Trophoblast cell (in vitro differentiated cells and primary cell): ENCODE data around the gene INAFM2.

Source experiments
- DNase-seq, 2 donors: peaks; one replicate each; pipeline ENCODE4 v3.0.0-alpha.2; 2016
- H2AFZ ChIP-seq: 2 replicates; pipeline ENCODE4 v1.6.1; 2013; ENCODE audit warnings: low read length, moderate library complexity, mild to moderate bottlenecking; ENCODE audit not compliant: insufficient read depth, poor library complexity
- H2AK5ac ChIP-seq: 2 replicates; pipeline ENCODE4 v1.6.1; 2013; ENCODE audit warnings: mild to moderate bottlenecking, low read length
- H2BK120ac ChIP-seq: 2 replicates; pipeline ENCODE4 v1.6.1; 2013; ENCODE audit warnings: low read length, mild to moderate bottlenecking, moderate library complexity; ENCODE audit not compliant: insufficient read depth, poor library complexity
- H2BK12ac ChIP-seq: 2 replicates; pipeline ENCODE4 v1.6.1; 2013; ENCODE audit warnings: mild to moderate bottlenecking, low read length, moderate library complexity
- H2BK5ac ChIP-seq: 2 replicates; pipeline ENCODE4 v1.6.1; 2013; ENCODE audit warnings: low read length, low read depth, moderate library complexity, mild to moderate bottlenecking; ENCODE audit not compliant: poor library complexity
- H3K14ac ChIP-seq: 2 replicates; pipeline ENCODE4 v1.6.1; 2013; ENCODE audit warnings: mild to moderate bottlenecking, low read length
- H3K18ac ChIP-seq: 2 replicates; pipeline ENCODE4 v1.6.1; 2013; ENCODE audit warnings: mild to moderate bottlenecking, low read length
- H3K23ac ChIP-seq: 2 replicates; pipeline ENCODE4 v1.6.1; 2013; ENCODE audit warnings: low read length
- H3K27ac ChIP-seq: 2 replicates; pipeline ENCODE4 v1.5.1; 2013; ENCODE audit warnings: low read depth, mild to moderate bottlenecking, inconsistent platforms, low read length, moderate library complexity
- H3K27me3 ChIP-seq: 2 replicates; pipeline ENCODE4 v1.6.1; 2013; ENCODE audit warnings: inconsistent platforms, mild to moderate bottlenecking, low read length, moderate library complexity; ENCODE audit not compliant: insufficient read depth
- H3K36me3 ChIP-seq, 2 experiments: 1 replicate in 1 of 2; 2 replicates in 1 of 2; pipeline ENCODE4 v1.6.1; 2013; ENCODE audit warnings: low read length in 2 of 2, mild to moderate bottlenecking in 2 of 2, moderate library complexity in 1 of 2; ENCODE audit not compliant: insufficient read depth in 2 of 2, control insufficient read depth in 1 of 2
- H3K4ac ChIP-seq: 2 replicates; pipeline ENCODE4 v1.6.1; 2013; ENCODE audit warnings: low read depth, mild to moderate bottlenecking, low read length, moderate library complexity
- H3K4me1 ChIP-seq, 2 experiments: 1 replicate in 1 of 2; 2 replicates in 1 of 2; pipeline ENCODE4 v1.6.1; 2013; ENCODE audit warnings: low read length in 2 of 2, mild to moderate bottlenecking in 2 of 2, moderate library complexity in 1 of 2; ENCODE audit not compliant: insufficient read depth in 2 of 2, control insufficient read depth in 1 of 2
- H3K4me2 ChIP-seq: 2 replicates; pipeline ENCODE4 v1.6.1; 2013; ENCODE audit warnings: inconsistent platforms, mild to moderate bottlenecking, low read length, moderate library complexity
- H3K4me3 ChIP-seq: 2 replicates; pipeline ENCODE4 v1.5.1; 2013; ENCODE audit warnings: mild to moderate bottlenecking, low read depth, low read length, inconsistent platforms
- H3K79me1 ChIP-seq: one replicate; pipeline ENCODE4 v1.6.1; 2013; ENCODE audit warnings: low read length
- H3K79me2 ChIP-seq: 2 replicates; pipeline ENCODE4 v1.6.1; 2013; ENCODE audit warnings: low read length, mild to moderate bottlenecking; ENCODE audit not compliant: control insufficient read depth, insufficient read depth, poor library complexity
- H3K9ac ChIP-seq: 2 replicates; pipeline ENCODE4 v1.6.1; 2013; ENCODE audit warnings: mild to moderate bottlenecking, low read length
- H3K9me3 ChIP-seq: 2 replicates; pipeline ENCODE4 v1.6.1; 2013; ENCODE audit warnings: low read depth, mild to moderate bottlenecking, control low read depth, inconsistent platforms, low read length; ENCODE audit not compliant: insufficient read depth
- H4K12ac ChIP-seq: 2 replicates; pipeline ENCODE4 v1.6.1; 2013; ENCODE audit warnings: low read depth, mild to moderate bottlenecking, low read length, moderate library complexity
- H4K8ac ChIP-seq: 2 replicates; pipeline ENCODE4 v1.6.1; 2013; ENCODE audit warnings: low read depth, mild to moderate bottlenecking, low read length, moderate library complexity
- H4K91ac ChIP-seq: one replicate; pipeline ENCODE4 v1.6.1; 2013; ENCODE audit warnings: low read depth, mild to moderate bottlenecking, low read length, moderate library complexity
- WGBS: extraction: QIAGEN DNeasy Blood & Tissue Kit; methylation state at CpG from one replicate; pipeline ENCODE4 v1.1.7; 2013; ENCODE audit warnings: missing lambda C conversion rate; ENCODE audit not compliant: insufficient read length, insufficient coverage; ENCODE audit errors: extremely low coverage; 5-methylcytosine and 5-hydroxymethylcytosine counted together

INAFM2 gene

GRCh38 chr15:40361640-40362039 is 38.1 kb downstream of the INAFM2 start:
- H3K79me1 ChIP-seq: no peaks in the 10 kb centered on the region
- no peak overlapping the region for H3K14ac ChIP-seq
- no peaks in the 10 kb centered on the region for H3K36me3 ChIP-seq
- peaks cover 3 to 7% of the 10 kb centered on the region in 2 experiments for H3K4me1 ChIP-seq
- no peaks in the 10 kb centered on the region for H3K9me3 ChIP-seq
- H3K4me2 ChIP-seq: no peak overlapping the region
- H2AK5ac ChIP-seq: no peak overlapping the region
- no peak overlapping the region for H2BK120ac ChIP-seq
- no peak overlapping the region for H4K12ac ChIP-seq
- H3K27ac ChIP-seq: no peak overlapping the region
- no peaks in the 10 kb centered on the region for H3K79me2 ChIP-seq
- no peak overlapping the region for H3K4ac ChIP-seq
- WGBS: no CpG with 5 or more reads among the region's 2 CpGs
- H3K27me3 ChIP-seq: no peaks in the 10 kb centered on the region
- no peak overlapping the region for H3K9ac ChIP-seq
- no peak for DNase-seq
- no peak overlapping the region for H2AFZ ChIP-seq
- no peak overlapping the region for H3K4me3 ChIP-seq
- no peak overlapping the region for H4K8ac ChIP-seq
- H4K91ac ChIP-seq: no peak overlapping the region
- H3K23ac ChIP-seq: no peak overlapping the region
- H2BK12ac ChIP-seq: no peak overlapping the region
- no peak overlapping the region for H2BK5ac ChIP-seq
- H3K18ac ChIP-seq: no peak overlapping the region

- H3K14ac ChIP-seq: no peak overlapping the region
- no peaks in the 10 kb centered on the region for H3K79me2 ChIP-seq
- no peaks in the 10 kb centered on the region for H3K36me3 ChIP-seq
- H3K79me1 ChIP-seq: peaks cover 3% of the 10 kb centered on the region
- H4K91ac ChIP-seq: no peak overlapping the region
- no peak overlapping the region for H2AK5ac ChIP-seq
- peaks cover 10 to 11% of the 10 kb centered on the region in 2 experiments for H3K4me1 ChIP-seq
- no peak overlapping the region for H2AFZ ChIP-seq
- DNase-seq: no peak
- H2BK12ac ChIP-seq: no peak overlapping the region
- no peak overlapping the region for H2BK120ac ChIP-seq
- H3K4ac ChIP-seq: no peak overlapping the region
- H2BK5ac ChIP-seq: no peak overlapping the region
- no CpG with 5 or more reads among the region's 8 CpGs for WGBS
- no peak overlapping the region for H3K4me2 ChIP-seq
- H4K12ac ChIP-seq: no peak overlapping the region
- H4K8ac ChIP-seq: no peak overlapping the region
- no peak overlapping the region for H3K23ac ChIP-seq
- H3K18ac ChIP-seq: no peak overlapping the region
- peaks cover 4% of the 10 kb centered on the region for H3K9me3 ChIP-seq
- H3K27me3 ChIP-seq: peaks cover 2% of the 10 kb centered on the region
- H3K4me3 ChIP-seq: no peak overlapping the region
- H3K9ac ChIP-seq: no peak overlapping the region
- H3K27ac ChIP-seq: no peak overlapping the region
These were observed 40.1 kb downstream of the INAFM2 start for GRCh38 chr15:40363611-40364010.

- H3K79me1 ChIP-seq: peaks cover 3% of the 10 kb centered on the region
- H2BK12ac ChIP-seq: no peak overlapping the region
- H3K18ac ChIP-seq: no peak overlapping the region
- no peak overlapping the region for H3K23ac ChIP-seq
- WGBS: no CpG with 5 or more reads among the region's 6 CpGs
- no peak overlapping the region for H3K4ac ChIP-seq
- peaks cover 2% of the 10 kb centered on the region for H3K27me3 ChIP-seq
- no peak overlapping the region for H4K8ac ChIP-seq
- H2AK5ac ChIP-seq: no peak overlapping the region
- no peak overlapping the region for H3K27ac ChIP-seq
- no peak overlapping the region for H3K4me3 ChIP-seq
- no peak overlapping the region for H2BK5ac ChIP-seq
- H3K4me1 ChIP-seq: peaks cover 8 to 9% of the 10 kb centered on the region in 2 experiments
- H3K36me3 ChIP-seq: no peaks in the 10 kb centered on the region
- H3K9me3 ChIP-seq: peaks cover 4% of the 10 kb centered on the region
- H2BK120ac ChIP-seq: no peak overlapping the region
- no peak overlapping the region for H2AFZ ChIP-seq
- H4K91ac ChIP-seq: no peak overlapping the region
- no peak for DNase-seq
- no peaks in the 10 kb centered on the region for H3K79me2 ChIP-seq
- H3K14ac ChIP-seq: no peak overlapping the region
- H3K9ac ChIP-seq: no peak overlapping the region
- no peak overlapping the region for H4K12ac ChIP-seq
- H3K4me2 ChIP-seq: no peak overlapping the region
These were observed 40.8 kb downstream of the INAFM2 start for GRCh38 chr15:40364251-40364650.

- H4K12ac ChIP-seq: no peak overlapping the region
- no peak overlapping the region for H2BK5ac ChIP-seq
- H2BK120ac ChIP-seq: no peak overlapping the region
- no peak overlapping the region for H3K14ac ChIP-seq
- H4K91ac ChIP-seq: no peak overlapping the region
- DNase-seq: no peak
- no peak overlapping the region for H2AFZ ChIP-seq
- H3K27me3 ChIP-seq: peaks cover 2% of the 10 kb centered on the region
- no CpG with 5 or more reads among the region's 5 CpGs for whole genome bisulfite sequencing
- no peak overlapping the region for H3K4ac ChIP-seq
- no peak overlapping the region for H2BK12ac ChIP-seq
- H4K8ac ChIP-seq: no peak overlapping the region
- no peak overlapping the region for H3K4me2 ChIP-seq
- H3K9ac ChIP-seq: no peak overlapping the region
- H3K36me3 ChIP-seq: no peaks in the 10 kb centered on the region
- H3K27ac ChIP-seq: no peak overlapping the region
- no peak overlapping the region for H2AK5ac ChIP-seq
- no peaks in the 10 kb centered on the region for H3K79me2 ChIP-seq
- peaks cover 8 to 9% of the 10 kb centered on the region in 2 experiments for H3K4me1 ChIP-seq
- no peak overlapping the region for H3K4me3 ChIP-seq
- H3K9me3 ChIP-seq: peaks cover 4% of the 10 kb centered on the region
- peaks cover 3% of the 10 kb centered on the region for H3K79me1 ChIP-seq
- no peak overlapping the region for H3K23ac ChIP-seq
- H3K18ac ChIP-seq: no peak overlapping the region
These were observed 41.5 kb downstream of the INAFM2 start for GRCh38 chr15:40365016-40365415.
